ENCODE measurements around the gene SIPA1. TPM values are rescaled to one million over a fixed set of nuclear protein-coding genes. Genes with fewer than 3 reads are reported as not detected.

Gene SIPA1
- total and polyA plus RNA-seq, 9 of the 15 experiments (the other 6 are each of a cell fraction or from before 2014, with no cell fraction given): 0.25 to 85.8 (median 16.8) TPM

- TF ChIP-seq, protein P1, sequence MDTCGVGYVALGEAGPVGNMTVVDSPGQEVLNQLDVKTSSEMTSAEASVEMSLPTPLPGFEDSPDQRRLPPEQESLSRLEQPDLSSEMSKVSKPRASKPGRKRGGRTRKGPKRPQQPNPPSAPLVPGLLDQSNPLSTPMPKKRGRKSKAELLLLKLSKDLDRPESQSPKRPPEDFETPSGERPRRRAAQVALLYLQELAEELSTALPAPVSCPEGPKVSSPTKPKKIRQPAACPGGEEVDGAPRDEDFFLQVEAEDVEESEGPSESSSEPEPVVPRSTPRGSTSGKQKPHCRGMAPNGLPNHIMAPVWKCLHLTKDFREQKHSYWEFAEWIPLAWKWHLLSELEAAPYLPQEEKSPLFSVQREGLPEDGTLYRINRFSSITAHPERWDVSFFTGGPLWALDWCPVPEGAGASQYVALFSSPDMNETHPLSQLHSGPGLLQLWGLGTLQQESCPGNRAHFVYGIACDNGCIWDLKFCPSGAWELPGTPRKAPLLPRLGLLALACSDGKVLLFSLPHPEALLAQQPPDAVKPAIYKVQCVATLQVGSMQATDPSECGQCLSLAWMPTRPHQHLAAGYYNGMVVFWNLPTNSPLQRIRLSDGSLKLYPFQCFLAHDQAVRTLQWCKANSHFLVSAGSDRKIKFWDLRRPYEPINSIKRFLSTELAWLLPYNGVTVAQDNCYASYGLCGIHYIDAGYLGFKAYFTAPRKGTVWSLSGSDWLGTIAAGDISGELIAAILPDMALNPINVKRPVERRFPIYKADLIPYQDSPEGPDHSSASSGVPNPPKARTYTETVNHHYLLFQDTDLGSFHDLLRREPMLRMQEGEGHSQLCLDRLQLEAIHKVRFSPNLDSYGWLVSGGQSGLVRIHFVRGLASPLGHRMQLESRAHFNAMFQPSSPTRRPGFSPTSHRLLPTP (IDR thresholded peaks at IDR 0.05; ENCODE audit: borderline replicate concordance, extremely low read depth, insufficient read length): no peak
- no peak for TF ChIP-seq SMARCA4 (IDR thresholded peaks at IDR 0.05)
- no peak for TF ChIP-seq ZNF717 (CRISPR knock-in tag; IDR thresholded peaks at IDR 0.05)
- TF ChIP-seq PYGO2 (tag; IDR thresholded peaks at IDR 0.05): no peak
- TF ChIP-seq FOXJ2 (tag; IDR thresholded peaks at IDR 0.05): no peak
- TF ChIP-seq CBX8 (IDR thresholded peaks at IDR 0.05; ENCODE audit: borderline replicate concordance, extremely low read depth, low read depth, low read length, poor library complexity, severe bottlenecking): no peak
- no peak for TF ChIP-seq KAT8 (IDR thresholded peaks at IDR 0.05; ENCODE audit: low read depth)
- no peak for TF ChIP-seq HMBOX1 (IDR thresholded peaks at IDR 0.05)
- no peak for TF ChIP-seq ZNF282 (CRISPR knock-in tag; IDR thresholded peaks at IDR 0.05)
- no peak for TF ChIP-seq SIRT6 (IDR thresholded peaks at IDR 0.05; ENCODE audit: low read depth, low read length)
- TF ChIP-seq ZNF436 (CRISPR knock-in tag; IDR thresholded peaks at IDR 0.05): no peak
- TF ChIP-seq, protein P2, sequence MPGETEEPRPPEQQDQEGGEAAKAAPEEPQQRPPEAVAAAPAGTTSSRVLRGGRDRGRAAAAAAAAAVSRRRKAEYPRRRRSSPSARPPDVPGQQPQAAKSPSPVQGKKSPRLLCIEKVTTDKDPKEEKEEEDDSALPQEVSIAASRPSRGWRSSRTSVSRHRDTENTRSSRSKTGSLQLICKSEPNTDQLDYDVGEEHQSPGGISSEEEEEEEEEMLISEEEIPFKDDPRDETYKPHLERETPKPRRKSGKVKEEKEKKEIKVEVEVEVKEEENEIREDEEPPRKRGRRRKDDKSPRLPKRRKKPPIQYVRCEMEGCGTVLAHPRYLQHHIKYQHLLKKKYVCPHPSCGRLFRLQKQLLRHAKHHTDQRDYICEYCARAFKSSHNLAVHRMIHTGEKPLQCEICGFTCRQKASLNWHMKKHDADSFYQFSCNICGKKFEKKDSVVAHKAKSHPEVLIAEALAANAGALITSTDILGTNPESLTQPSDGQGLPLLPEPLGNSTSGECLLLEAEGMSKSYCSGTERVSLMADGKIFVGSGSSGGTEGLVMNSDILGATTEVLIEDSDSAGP (CRISPR knock-in tag; IDR thresholded peaks at IDR 0.05): peak; percentile 100
- no peak for TF ChIP-seq TFE3 (CRISPR knock-in tag; IDR thresholded peaks at IDR 0.05)
- no peak; the same call in 1 of the 2 replicates for TF ChIP-seq ZBTB7A (IDR thresholded peaks at IDR 0.05; ENCODE audit: borderline replicate concordance, control insufficient read depth, low read depth, low read length)
- TF ChIP-seq BCLAF1 (IDR thresholded peaks at IDR 0.05; ENCODE audit: borderline replicate concordance in 1 of 2, control insufficient read depth in 1 of 2, low read depth in 2 of 2, low read length in 1 of 2): no peak
- TF ChIP-seq ZNF133 (CRISPR knock-in tag; IDR thresholded peaks at IDR 0.05): no peak
Measured at GRCh38 chr11:65615229-65615949, 22.5 kb upstream of the SIPA1 start, which contains the start of gene PCNX3 (continued).
